ENCODE measurements around the gene PITRM1. TPM values are rescaled to one million over a fixed set of nuclear protein-coding genes. Genes with fewer than 3 reads are reported as not detected.

The PITRM1 gene
- total RNA-seq, 4 donors from 2014 or later: 73.1 to 109 (median 81.8) TPM

DNA sequence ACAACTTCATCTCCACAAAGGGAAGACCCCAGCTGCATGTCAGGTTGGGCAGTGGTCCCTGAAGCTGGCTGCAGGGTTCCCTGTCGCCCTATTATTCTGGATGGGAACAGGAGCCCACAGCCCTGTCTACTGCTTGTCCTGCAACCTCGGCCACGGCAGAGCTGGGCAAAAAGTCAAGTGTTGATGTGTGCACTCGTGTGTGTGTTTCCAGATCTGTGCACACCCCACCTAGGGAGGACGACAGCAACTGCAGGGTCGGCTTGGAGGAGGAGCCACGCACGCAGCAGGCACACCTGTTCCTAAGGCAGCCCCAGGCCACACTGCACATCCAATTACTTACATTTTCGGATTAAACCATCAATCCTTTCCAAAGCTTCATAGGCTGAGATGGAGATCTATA is 23.6 kb downstream of the PITRM1 start:
- TF ChIP-seq, protein P1, sequence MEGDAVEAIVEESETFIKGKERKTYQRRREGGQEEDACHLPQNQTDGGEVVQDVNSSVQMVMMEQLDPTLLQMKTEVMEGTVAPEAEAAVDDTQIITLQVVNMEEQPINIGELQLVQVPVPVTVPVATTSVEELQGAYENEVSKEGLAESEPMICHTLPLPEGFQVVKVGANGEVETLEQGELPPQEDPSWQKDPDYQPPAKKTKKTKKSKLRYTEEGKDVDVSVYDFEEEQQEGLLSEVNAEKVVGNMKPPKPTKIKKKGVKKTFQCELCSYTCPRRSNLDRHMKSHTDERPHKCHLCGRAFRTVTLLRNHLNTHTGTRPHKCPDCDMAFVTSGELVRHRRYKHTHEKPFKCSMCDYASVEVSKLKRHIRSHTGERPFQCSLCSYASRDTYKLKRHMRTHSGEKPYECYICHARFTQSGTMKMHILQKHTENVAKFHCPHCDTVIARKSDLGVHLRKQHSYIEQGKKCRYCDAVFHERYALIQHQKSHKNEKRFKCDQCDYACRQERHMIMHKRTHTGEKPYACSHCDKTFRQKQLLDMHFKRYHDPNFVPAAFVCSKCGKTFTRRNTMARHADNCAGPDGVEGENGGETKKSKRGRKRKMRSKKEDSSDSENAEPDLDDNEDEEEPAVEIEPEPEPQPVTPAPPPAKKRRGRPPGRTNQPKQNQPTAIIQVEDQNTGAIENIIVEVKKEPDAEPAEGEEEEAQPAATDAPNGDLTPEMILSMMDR (IDR thresholded peaks at IDR 0.05; ENCODE audit: low read depth): no peak

DNA sequence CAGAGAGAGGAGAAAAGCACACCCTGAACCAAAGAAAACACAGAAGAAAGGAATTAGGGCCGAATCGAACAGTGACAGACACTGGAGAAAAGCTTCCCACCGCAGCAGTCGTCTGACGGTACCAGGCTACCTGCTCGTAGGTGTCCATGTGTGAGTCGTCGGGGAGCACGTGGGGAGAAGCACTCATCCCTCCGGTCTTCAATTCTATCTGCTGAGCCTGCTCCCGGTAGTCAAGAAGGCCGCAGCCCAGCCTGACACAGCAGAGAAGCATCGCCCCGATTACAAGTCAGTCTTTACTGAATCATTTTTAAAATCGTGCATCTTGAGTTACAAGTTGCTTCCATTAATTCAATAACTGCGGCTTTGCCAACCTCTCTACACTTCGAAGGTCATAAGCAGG is 24.5 kb downstream of the PITRM1 start:
- TF ChIP-seq, protein P1 (IDR thresholded peaks at IDR 0.05; ENCODE audit: low read depth): no peak

DNA sequence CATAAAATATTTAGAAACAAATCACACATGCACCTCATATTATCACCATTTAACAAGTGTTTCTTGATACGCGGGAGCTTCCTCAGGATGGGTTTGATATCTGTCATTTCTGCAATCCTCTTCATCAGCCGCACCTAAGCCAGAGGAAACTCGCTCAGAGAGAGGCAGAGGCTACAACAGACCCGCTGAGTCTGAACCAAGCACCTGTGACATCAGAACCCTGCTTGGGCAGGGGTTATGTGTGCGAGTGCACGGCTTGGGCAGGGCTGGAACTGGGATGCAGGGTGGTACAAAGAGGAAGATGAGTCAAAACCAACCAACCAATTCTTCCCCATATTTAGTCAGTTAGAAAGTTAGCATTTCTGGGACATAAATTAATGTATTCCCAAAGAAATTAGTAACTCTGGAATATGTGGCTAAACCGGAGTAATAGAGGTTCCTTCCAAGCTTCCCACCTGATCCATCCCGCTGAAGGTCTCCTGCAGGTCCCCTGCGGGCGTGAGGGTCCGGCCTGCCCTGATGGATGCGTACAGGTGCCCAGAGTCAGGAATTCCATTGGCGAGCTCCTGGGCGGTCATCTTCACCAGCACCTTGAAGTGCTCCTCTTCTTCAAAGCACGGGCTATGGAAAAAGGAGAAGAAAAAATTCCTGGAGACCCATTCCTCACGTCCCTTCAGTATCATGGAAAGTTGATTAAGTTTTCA is 25.3 kb downstream of the PITRM1 start:
- TF ChIP-seq, protein P1 (IDR thresholded peaks at IDR 0.05; ENCODE audit: low read depth): no peak

DNA sequence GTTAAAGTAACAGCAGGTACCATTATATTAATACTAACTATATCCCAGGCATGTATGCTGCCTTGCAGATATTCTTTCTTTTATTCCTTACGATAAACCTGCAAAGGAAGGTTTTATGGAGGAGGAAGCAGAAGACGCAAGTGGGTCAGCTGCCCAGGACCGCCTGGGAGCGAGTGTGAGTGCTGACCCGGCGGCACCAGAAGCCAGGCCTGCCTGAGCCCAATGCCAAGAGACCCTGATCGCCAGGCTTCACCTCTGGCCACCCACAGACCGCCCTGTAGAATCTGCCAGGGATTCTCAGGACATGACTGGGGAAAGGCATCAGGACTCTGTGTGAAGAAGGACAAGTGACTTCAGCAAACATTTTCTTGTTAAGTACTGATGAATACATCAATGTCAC is 26.3 kb downstream of the PITRM1 start:
- TF ChIP-seq, protein P1 (IDR thresholded peaks at IDR 0.05; ENCODE audit: low read depth): no peak

DNA sequence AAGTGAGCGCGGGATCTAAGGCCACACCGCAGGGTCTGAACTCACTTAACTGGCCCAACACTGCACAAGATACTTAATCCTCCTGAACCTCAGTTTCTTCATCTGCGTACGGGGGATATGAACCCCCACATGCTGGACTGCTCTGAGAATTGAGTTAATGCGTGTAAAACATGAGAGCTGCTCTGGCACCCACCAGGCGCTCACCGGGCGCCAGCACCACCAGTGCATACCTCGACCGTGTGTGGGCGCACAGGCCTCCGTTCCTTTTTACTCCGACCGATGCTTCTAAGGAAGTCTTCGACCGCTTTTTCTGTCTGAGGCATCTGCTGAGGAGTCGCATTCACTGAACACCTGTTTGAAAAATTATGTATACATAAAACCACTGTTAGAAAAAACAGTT is 27.2 kb downstream of the PITRM1 start:
- TF ChIP-seq, protein P1 (IDR thresholded peaks at IDR 0.05; ENCODE audit: low read depth): no peak

DNA sequence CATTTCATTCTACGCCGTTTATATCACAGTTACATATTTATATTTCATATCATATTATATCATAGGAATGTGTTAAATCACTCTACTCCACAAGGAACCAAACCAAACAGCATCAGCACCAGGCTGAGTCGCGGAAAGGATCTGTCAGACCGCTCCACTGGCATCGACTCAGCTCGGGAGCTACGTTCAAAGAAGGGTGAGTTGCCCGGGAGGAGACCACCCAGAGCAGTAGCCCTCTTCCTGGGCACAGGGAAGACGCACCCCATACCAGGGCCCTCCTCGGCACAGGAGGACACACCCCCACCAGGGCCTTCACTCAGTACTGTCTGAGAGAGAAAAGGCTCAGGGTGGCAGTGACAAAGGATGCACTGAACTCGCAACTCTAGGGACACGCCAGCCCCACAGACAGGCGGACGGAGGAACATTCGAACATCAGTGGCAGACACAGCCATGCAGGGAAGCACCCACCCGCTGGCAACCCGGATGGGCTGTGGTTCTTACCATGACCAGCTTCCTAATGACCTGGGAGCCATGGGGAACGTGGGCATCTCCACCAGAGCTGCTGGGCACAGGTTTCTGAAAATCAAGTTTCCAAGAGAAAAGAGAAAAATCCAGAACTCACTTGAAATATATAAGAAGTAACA is 28.7 kb downstream of the PITRM1 start:
- TF ChIP-seq, protein P1 (IDR thresholded peaks at IDR 0.05; ENCODE audit: low read depth): no peak

DNA sequence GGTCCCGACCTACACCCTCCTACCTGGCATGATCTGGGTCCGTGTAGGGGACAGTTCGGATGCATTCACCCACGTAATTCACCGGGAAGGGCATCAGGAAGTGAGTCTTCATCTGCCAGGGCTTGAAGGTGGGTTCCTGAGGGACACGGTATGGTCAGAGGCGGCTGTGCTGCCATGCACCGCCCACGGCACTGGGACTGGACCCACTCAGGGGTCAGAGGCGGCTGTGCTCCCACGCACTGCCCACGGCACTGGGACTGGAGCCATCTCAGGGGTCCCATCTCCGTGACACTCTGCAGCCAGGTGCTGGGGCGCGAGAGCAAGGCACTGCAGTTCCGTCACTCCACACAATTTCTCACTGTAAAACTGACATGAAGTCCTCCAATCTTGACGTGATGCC is 29.2 kb downstream of the PITRM1 start:
- TF ChIP-seq, protein P1 (IDR thresholded peaks at IDR 0.05; ENCODE audit: low read depth): no peak
